Neural progenitor cell (in vitro differentiated cells): ENCODE data around the gene EPB41L4B.

ENCODE experiments used
- EZH2 ChIP-seq: fragments of 200-600 bp; sonication (generic); IDR thresholded peaks from 2 replicates; pipeline ENCODE4 v1.6.1; 2017; ENCODE audit warnings: antibody characterized with exemption, mild to moderate bottlenecking, moderate library complexity
- TF ChIP-seq, protein P1 (sequence below): fragments of 200-600 bp; sonication (generic); IDR thresholded peaks from 2 replicates; pipeline ENCODE4 v1.5.1; 2017; ENCODE audit warnings: antibody characterized with exemption, mild to moderate bottlenecking

DNA sequence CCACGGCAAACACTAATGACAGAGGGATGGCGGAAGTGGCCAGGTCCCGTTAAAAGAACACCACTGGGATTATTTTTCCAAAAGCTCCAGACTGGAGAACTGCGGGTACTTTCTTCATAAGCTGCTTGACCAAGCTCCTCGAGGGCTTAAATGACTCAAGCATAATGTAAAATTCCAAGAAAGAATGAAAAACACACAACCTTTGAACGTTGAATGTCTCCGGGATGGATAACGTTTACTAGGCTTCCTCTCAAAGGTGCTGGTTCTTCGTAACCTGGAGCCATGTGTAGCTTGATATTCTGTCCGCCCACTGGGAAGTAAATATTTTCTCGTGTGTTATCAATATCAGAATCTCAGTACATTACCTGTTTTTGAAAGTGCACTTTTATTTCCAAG lies 67.6 kb downstream of the EPB41L4B start:
- TF ChIP-seq, protein P1, sequence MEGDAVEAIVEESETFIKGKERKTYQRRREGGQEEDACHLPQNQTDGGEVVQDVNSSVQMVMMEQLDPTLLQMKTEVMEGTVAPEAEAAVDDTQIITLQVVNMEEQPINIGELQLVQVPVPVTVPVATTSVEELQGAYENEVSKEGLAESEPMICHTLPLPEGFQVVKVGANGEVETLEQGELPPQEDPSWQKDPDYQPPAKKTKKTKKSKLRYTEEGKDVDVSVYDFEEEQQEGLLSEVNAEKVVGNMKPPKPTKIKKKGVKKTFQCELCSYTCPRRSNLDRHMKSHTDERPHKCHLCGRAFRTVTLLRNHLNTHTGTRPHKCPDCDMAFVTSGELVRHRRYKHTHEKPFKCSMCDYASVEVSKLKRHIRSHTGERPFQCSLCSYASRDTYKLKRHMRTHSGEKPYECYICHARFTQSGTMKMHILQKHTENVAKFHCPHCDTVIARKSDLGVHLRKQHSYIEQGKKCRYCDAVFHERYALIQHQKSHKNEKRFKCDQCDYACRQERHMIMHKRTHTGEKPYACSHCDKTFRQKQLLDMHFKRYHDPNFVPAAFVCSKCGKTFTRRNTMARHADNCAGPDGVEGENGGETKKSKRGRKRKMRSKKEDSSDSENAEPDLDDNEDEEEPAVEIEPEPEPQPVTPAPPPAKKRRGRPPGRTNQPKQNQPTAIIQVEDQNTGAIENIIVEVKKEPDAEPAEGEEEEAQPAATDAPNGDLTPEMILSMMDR: no peak
- no peak for TF ChIP-seq EZH2
